Epithelial cell of proximal tubule (primary cell): ENCODE data around the gene L1CAM. TPM values are rescaled to one million over a fixed set of nuclear protein-coding genes. Genes with fewer than 3 reads are reported as not detected.

Experiments used
- DNase-seq: peaks from one replicate; pipeline ENCODE4 v3.0.0-alpha.2; 2011; ENCODE audit warnings: low read depth
- H3K4me3 ChIP-seq: 2 replicates; pipeline ENCODE4 v1.5.1; 2011; ENCODE audit warnings: low read depth, mild to moderate bottlenecking, low read length
- CTCF ChIP-seq: conservative IDR thresholded peaks from 2 replicates; pipeline ENCODE4 v1.5.1; 2012; ENCODE audit warnings: low read depth, mild to moderate bottlenecking, low read length
- total RNA-seq: library from RNA; depleted of rRNA; stranded (reverse); fragments of >200 nt; gene quantifications from 2 replicates; pipeline ENCODE4 v1.2.3, GENCODE V29; 2015

The L1CAM gene
- total RNA-seq, 1 donor from 2014 or later = 62.1 TPM

GRCh38 chrX:153903991-153904957, 18.3 kb upstream of the L1CAM start, which contains the start of gene AVPR2:
Gene AVPR2, plus strand, starts transcription at chrX:153904673. Its CDS starts 473 bp downstream, at chrX:153905146.
- no peak within 1 kb of the TSS for H3K4me3 ChIP-seq
- no peak for TF ChIP-seq CTCF
- DNase-seq = no peak

- no peak for DNase-seq
- no peak overlapping the region for H3K4me3 ChIP-seq
- TF ChIP-seq CTCF = no peak
Observed at GRCh38 chrX:153903238-153903980, 17.4 kb upstream of the L1CAM start.

GRCh38 chrX:153902385-153902784, 16.4 kb upstream of the L1CAM start:
- TF ChIP-seq CTCF = no peak
- no peak for DNase-seq

GRCh38 chrX:153901753-153902140, 15.8 kb upstream of the L1CAM start:
- TF ChIP-seq CTCF = no peak
- no peak for DNase-seq
- no peak overlapping the region for H3K4me3 ChIP-seq

More at GRCh38 chrX:153902385-153902784, 16.4 kb upstream of the L1CAM start:
- no peak overlapping the region for H3K4me3 ChIP-seq

- no peak overlapping the region for H3K4me3 ChIP-seq
- peak; percentile 16 for DNase-seq
- no peak for TF ChIP-seq CTCF
Observed at GRCh38 chrX:153900831-153901752, 15.1 kb upstream of the L1CAM start.

- DNase-seq = no peak
- no peak for TF ChIP-seq CTCF
- H3K4me3 ChIP-seq = no peak overlapping the region
Observed at GRCh38 chrX:153897899-153898298, 11.9 kb upstream of the L1CAM start.
